Stomach (tissue), 4 donors: ENCODE results near the gene EEF1AKMT1.

ENCODE experiments used
- POLR2A ChIP-seq, 4 donors: fragments of 450-650 bp; IDR thresholded peaks; one replicate each; pipeline ENCODE4 v1.6.1; 2016; ENCODE audit warnings: antibody characterized with exemption in 4 of 4, control low read depth in 2 of 4, mild to moderate bottlenecking in 1 of 4, moderate library complexity in 1 of 4
- POLR2AphosphoS5 ChIP-seq, 3 donors: sonication (generic); formaldehyde crosslinking; IDR thresholded peaks; one replicate each; pipeline ENCODE4 v1.6.1; 2016; ENCODE audit warnings: antibody characterized with exemption in 3 of 3
- TF ChIP-seq, protein P1 (sequence below), 7 experiments: fragments of 450-650 bp in 4 of 7; fragments of 200-600 bp in 3 of 7; sonication (generic) in 3 of 7; IDR thresholded peaks; one replicate each; pipeline ENCODE4 v1.5.1; 2016 to 2019; ENCODE audit warnings: antibody characterized with exemption in 7 of 7, control low read depth in 2 of 7, mild to moderate bottlenecking in 1 of 7

DNA sequence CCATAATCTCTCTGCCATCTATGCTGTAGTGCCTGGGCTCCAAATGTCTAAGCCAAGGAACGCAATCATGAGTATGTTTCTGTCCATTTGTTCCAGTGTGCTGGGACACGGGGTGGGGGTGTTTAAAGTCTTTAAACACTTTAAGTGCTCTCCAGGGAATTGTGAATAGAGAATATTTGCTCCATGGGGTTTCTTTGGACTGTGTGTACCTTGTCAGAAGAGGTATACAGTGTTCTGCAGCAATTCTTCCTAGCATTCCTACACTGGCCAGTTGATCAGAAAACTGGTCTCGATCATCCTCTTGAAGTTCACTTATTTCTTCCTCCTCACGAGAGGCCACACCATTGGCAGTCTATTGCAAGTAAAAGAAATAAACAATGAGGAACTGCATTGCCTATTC is 35.1 kb upstream of the EEF1AKMT1 start:
- TF ChIP-seq POLR2A (IDR thresholded peaks at IDR 0.05) (no peak), POLR2AphosphoS5 (IDR thresholded peaks at IDR 0.05) (no peak)
- TF ChIP-seq, protein P1, sequence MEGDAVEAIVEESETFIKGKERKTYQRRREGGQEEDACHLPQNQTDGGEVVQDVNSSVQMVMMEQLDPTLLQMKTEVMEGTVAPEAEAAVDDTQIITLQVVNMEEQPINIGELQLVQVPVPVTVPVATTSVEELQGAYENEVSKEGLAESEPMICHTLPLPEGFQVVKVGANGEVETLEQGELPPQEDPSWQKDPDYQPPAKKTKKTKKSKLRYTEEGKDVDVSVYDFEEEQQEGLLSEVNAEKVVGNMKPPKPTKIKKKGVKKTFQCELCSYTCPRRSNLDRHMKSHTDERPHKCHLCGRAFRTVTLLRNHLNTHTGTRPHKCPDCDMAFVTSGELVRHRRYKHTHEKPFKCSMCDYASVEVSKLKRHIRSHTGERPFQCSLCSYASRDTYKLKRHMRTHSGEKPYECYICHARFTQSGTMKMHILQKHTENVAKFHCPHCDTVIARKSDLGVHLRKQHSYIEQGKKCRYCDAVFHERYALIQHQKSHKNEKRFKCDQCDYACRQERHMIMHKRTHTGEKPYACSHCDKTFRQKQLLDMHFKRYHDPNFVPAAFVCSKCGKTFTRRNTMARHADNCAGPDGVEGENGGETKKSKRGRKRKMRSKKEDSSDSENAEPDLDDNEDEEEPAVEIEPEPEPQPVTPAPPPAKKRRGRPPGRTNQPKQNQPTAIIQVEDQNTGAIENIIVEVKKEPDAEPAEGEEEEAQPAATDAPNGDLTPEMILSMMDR (IDR thresholded peaks at IDR 0.05) = no peak
